MCF 10A (cell line): ENCODE measurements around the gene KCNC3. TPM values are rescaled to one million over a fixed set of nuclear protein-coding genes. Genes with fewer than 3 reads are reported as not detected.

Experiments
- BruUV-seq: library from RNA; stranded (reverse); fragments of 400-500 nt; replicated peaks from 2 replicates; lab custom pipeline; 2021; lab: Mats Ljungman, UMichigan
- CTCF ChIA-PET: fragments of 300-600 bp; sonication (Branson Sonifier 250); formaldehyde crosslinking; extraction: SDS; loops from one replicate; lab custom pipeline; 2021; ENCODE audit warnings: antibody characterized with exemption, inconsistent platforms; lab: Yijun Ruan, JAX
- POLR2A ChIA-PET: fragments of 300-600, 350-650 bp; sonication (Branson Sonifier 250); formaldehyde crosslinking; extraction: SDS; loops from one replicate; lab custom pipeline; 2020; ENCODE audit warnings: antibody characterized with exemption, inconsistent platforms; lab: Yijun Ruan, JAX
- DNase-seq: peaks from one replicate; pipeline ENCODE4 v3.0.0-alpha.2; 2018; ENCODE audit not compliant: unreplicated experiment
- H3K27ac Mint-ChIP-seq: one replicate; pipeline ENCODE4 v1.8.0; 2022; ENCODE audit warnings: mild to moderate bottlenecking, low read depth, mixed read lengths; ENCODE audit not compliant: unreplicated experiment
- H3K27me3 Mint-ChIP-seq: one replicate; pipeline ENCODE4 v1.8.0; 2022; ENCODE audit warnings: mixed read lengths; ENCODE audit not compliant: insufficient read depth, unreplicated experiment
- H3K36me3 Mint-ChIP-seq: one replicate; pipeline ENCODE4 v1.8.0; 2022; ENCODE audit warnings: mild to moderate bottlenecking, moderate library complexity, mixed read lengths; ENCODE audit not compliant: insufficient read depth, unreplicated experiment
- H3K4me1 Mint-ChIP-seq: one replicate; pipeline ENCODE4 v1.8.0; 2022; ENCODE audit warnings: mixed read lengths; ENCODE audit not compliant: insufficient read depth, unreplicated experiment
- H3K4me3 Mint-ChIP-seq: one replicate; pipeline ENCODE4 v1.8.0; 2022; ENCODE audit warnings: mild to moderate bottlenecking, moderate library complexity, mixed read lengths; ENCODE audit not compliant: unreplicated experiment
- H3K9me3 Mint-ChIP-seq: one replicate; pipeline ENCODE4 v1.8.0; 2022; ENCODE audit warnings: mixed read lengths; ENCODE audit not compliant: unreplicated experiment
- intact Hi-C: fragments of 100-400 bp; cut with micrococcal nuclease; formaldehyde crosslinking; loops from 2 replicates; pipeline ENCODE4 v1.14.1; 2022
- total RNA-seq: library from RNA; stranded (reverse); gene quantifications from 2 replicates; pipeline ENCODE4 v1.2.3, GENCODE V29; 2022
- TF ChIP-seq, protein P1 (sequence below): fragments of 200-600 bp; IDR thresholded peaks from one replicate; pipeline ENCODE4 v1.8.0; 2022; ENCODE audit warnings: antibody characterized with exemption, mild to moderate bottlenecking; ENCODE audit not compliant: unreplicated experiment

Gene KCNC3
- total RNA-seq, 1 experiment from 2014 or later: not detected

DNA sequence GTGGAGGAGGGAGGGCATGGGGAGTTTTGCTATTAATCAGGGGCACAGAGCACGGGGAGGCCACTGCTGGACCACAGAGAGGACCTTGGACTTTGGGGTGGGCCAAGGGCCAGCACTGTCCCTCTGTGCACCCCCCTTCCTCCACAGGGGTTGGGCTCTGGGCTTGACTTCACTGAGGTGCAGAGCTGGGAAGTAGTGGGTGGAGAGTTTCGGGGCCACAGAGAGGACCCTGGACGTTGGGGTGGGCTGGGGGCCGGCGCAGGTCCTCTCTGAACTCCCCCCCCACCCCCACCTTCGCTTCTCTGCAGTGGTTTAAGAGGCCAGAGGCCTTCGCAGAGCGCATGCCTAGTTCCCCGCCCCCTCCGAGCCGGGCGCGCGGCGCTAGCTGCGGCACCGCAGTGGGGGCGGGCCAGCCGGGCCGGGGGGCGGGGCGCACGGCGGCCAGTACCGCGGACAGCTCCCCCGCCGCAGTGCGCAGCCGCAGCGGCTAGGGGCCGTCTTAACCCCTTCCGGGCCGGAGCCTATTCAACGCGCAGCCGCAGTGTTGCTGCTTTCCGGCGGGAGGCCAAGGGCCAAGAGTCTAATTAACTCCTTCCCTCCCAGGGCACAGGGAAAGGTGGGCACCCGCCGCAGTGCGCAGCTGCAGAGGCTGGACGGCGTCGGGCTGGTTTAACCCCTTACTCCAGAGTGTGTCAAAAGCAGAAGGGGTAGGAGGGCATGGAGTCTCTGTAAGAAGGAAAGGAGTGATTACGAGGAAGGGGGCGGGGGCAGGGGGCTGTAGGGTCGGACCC lies 3.7 kb downstream of the KCNC3 start:
- Mint-ChIP-seq H3K4me1 (no peaks in the 10 kb centered on the region), H3K9me3 (peaks cover 49% of the 10 kb centered on the region), H3K4me3 (no peak overlapping the region), H3K36me3 (no peaks in the 10 kb centered on the region), H3K27me3 (peaks cover 31% of the 10 kb centered on the region), H3K27ac (no peak overlapping the region)
- peak; percentile 43 for DNase-seq
- intact Hi-C loops: no loop called here
- CTCF ChIA-PET: no interaction called here
- no TSS peak for BruUV-seq
- POLR2A ChIA-PET: interaction anchor here (1.0 kb wide), 1 partner anchor 597 kb away, joined by 3 read pairs; no protein-coding TSS in a partner anchor
- TF ChIP-seq, protein P1, sequence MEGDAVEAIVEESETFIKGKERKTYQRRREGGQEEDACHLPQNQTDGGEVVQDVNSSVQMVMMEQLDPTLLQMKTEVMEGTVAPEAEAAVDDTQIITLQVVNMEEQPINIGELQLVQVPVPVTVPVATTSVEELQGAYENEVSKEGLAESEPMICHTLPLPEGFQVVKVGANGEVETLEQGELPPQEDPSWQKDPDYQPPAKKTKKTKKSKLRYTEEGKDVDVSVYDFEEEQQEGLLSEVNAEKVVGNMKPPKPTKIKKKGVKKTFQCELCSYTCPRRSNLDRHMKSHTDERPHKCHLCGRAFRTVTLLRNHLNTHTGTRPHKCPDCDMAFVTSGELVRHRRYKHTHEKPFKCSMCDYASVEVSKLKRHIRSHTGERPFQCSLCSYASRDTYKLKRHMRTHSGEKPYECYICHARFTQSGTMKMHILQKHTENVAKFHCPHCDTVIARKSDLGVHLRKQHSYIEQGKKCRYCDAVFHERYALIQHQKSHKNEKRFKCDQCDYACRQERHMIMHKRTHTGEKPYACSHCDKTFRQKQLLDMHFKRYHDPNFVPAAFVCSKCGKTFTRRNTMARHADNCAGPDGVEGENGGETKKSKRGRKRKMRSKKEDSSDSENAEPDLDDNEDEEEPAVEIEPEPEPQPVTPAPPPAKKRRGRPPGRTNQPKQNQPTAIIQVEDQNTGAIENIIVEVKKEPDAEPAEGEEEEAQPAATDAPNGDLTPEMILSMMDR: no peak

GRCh38 chr19:50324331-50324730 lies 4.8 kb downstream of the KCNC3 start:
- H3K27ac Mint-ChIP-seq: no peak overlapping the region
- CTCF ChIA-PET: no interaction called here
- BruUV-seq: no TSS peak
- intact Hi-C loops: no loop called here
- DNase-seq: no peak
- H3K36me3 Mint-ChIP-seq: no peaks in the 10 kb centered on the region
- no peak overlapping the region for H3K4me3 Mint-ChIP-seq
- H3K27me3 Mint-ChIP-seq: peaks cover 19% of the 10 kb centered on the region
- no peaks in the 10 kb centered on the region for H3K4me1 Mint-ChIP-seq
- TF ChIP-seq, protein P1: no peak
- H3K9me3 Mint-ChIP-seq: peaks cover 40% of the 10 kb centered on the region
- POLR2A ChIA-PET: no interaction called here

DNA sequence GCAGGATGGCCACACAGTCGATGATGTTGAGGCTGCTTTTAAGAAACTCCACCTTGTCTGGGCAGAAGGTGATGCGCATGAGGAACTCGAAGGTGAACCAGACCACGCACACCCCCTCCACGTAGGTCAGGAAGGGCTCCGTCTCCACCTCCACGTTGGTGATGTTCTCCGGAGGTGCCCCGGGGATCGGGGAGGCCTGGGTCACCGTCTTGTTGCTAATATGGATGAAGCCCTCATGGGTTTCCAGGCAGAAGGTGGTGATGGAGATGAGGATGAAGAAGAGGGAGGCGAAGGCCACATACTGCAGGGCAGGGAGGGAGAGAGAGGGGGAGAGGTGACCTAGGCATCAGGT lies 5.4 kb downstream of the KCNC3 start:
- TF ChIP-seq, protein P1: no peak
- CTCF ChIA-PET: no interaction called here

DNA sequence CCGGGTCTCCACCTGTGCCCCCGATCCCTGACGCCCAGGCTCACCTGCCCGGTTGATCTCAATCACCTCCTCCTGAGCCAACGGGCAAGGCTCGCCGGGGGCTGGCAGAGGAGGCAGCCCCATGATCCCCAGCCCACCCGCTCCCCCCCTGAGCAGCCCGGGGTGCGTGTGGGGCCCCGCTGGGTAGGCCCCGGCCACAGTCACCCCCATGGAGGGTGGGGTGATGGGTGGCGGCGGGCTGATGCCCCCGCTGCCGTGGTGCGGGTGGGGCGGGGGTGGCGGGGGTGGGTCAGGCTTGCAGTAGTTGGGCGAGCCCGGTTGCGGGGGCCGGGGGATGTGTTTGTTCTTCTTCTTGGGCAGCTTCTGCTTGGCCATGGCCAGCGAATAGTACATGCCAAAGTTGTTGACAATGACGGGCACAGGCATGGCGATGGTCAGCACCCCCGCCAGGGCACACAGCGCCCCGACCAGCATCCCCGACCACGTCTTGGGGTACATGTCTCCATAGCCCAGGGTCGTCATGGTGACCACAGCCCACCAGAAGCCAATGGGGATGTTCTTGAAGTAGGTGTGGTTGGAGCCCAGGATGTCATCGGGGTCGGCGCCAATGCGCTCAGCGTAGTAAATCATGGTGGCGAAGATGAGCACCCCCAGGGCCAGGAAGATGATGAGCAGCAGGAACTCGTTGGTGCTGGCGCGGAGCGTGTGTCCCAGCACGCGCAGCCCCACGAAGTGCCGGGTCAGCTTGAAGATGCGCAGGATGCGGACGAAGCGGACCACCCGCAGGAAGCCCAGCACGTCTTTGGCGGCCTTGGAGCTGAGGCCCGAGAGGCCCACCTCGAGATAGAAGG lies 6.0 kb downstream of the KCNC3 start:
- TF ChIP-seq, protein P1: no peak
- peaks cover 17% of the 10 kb centered on the region for H3K27me3 Mint-ChIP-seq
- BruUV-seq: no TSS peak
- CTCF ChIA-PET: no interaction called here
- H3K9me3 Mint-ChIP-seq: peaks cover 39% of the 10 kb centered on the region
- H3K36me3 Mint-ChIP-seq: no peaks in the 10 kb centered on the region
- POLR2A ChIA-PET: no interaction called here
- DNase-seq: no peak
- H3K4me3 Mint-ChIP-seq: no peak overlapping the region
- intact Hi-C loops: no loop called here
- no peaks in the 10 kb centered on the region for H3K4me1 Mint-ChIP-seq
- H3K27ac Mint-ChIP-seq: no peak overlapping the region

More for the DNA sequence above, 5.4 kb downstream of the KCNC3 start:
- H3K27ac Mint-ChIP-seq: no peak overlapping the region
- H3K27me3 Mint-ChIP-seq: peaks cover 17% of the 10 kb centered on the region
- BruUV-seq: no TSS peak
- intact Hi-C loops: no loop called here
- H3K4me1 Mint-ChIP-seq: no peaks in the 10 kb centered on the region
- H3K36me3 Mint-ChIP-seq: no peaks in the 10 kb centered on the region
- no peak overlapping the region for H3K4me3 Mint-ChIP-seq
- H3K9me3 Mint-ChIP-seq: peaks cover 39% of the 10 kb centered on the region
- POLR2A ChIA-PET: no interaction called here
- no peak for DNase-seq
